Measurements from ENCODE around the gene PDE2A.

Gene PDE2A

GRCh38 chr11:72696866-72697700 is 22.9 kb upstream of the PDE2A start:
- Histone ChIP-seq H3K36me3 (ENCODE audit: control insufficient read depth, insufficient read depth, low read length) (no peaks in the 10 kb centered on the region), H3K27me3 (ENCODE audit: control insufficient read depth, insufficient read depth, low read length) (no peaks in the 10 kb centered on the region), H3K9ac (no peak overlapping the region), H3K4me2 (ENCODE audit: low read length) (no peak overlapping the region), H3K9me3 (ENCODE audit: control insufficient read depth, low read length) (no peaks in the 10 kb centered on the region), H3K79me2 (no peaks in the 10 kb centered on the region), H2AFZ (no peak overlapping the region), H3K27ac (no peak overlapping the region), H3K4me3 (ENCODE audit: low read depth, low read length) (no peak overlapping the region), H3K4me1 (no peaks in the 10 kb centered on the region)
- TF ChIP-seq, protein P1, sequence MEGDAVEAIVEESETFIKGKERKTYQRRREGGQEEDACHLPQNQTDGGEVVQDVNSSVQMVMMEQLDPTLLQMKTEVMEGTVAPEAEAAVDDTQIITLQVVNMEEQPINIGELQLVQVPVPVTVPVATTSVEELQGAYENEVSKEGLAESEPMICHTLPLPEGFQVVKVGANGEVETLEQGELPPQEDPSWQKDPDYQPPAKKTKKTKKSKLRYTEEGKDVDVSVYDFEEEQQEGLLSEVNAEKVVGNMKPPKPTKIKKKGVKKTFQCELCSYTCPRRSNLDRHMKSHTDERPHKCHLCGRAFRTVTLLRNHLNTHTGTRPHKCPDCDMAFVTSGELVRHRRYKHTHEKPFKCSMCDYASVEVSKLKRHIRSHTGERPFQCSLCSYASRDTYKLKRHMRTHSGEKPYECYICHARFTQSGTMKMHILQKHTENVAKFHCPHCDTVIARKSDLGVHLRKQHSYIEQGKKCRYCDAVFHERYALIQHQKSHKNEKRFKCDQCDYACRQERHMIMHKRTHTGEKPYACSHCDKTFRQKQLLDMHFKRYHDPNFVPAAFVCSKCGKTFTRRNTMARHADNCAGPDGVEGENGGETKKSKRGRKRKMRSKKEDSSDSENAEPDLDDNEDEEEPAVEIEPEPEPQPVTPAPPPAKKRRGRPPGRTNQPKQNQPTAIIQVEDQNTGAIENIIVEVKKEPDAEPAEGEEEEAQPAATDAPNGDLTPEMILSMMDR (IDR thresholded peaks at IDR 0.05): no peak

- H3K4me1 ChIP-seq: no peaks in the 10 kb centered on the region
- TF ChIP-seq, protein P1 (IDR thresholded peaks at IDR 0.05): no peak
- no peaks in the 10 kb centered on the region for H3K27me3 ChIP-seq (ENCODE audit: control insufficient read depth, insufficient read depth, low read length)
- no peak overlapping the region for H2AFZ ChIP-seq
- H3K9ac ChIP-seq: no peak overlapping the region
- H3K9me3 ChIP-seq (ENCODE audit: control insufficient read depth, low read length): no peaks in the 10 kb centered on the region
- no peaks in the 10 kb centered on the region for H3K79me2 ChIP-seq
- H3K27ac ChIP-seq: no peak overlapping the region
- H3K36me3 ChIP-seq (ENCODE audit: control insufficient read depth, insufficient read depth, low read length): no peaks in the 10 kb centered on the region
- H3K4me2 ChIP-seq (ENCODE audit: low read length): no peak overlapping the region
- H3K4me3 ChIP-seq (ENCODE audit: low read depth, low read length): no peak overlapping the region
Observed at GRCh38 chr11:72695354-72695753, 21.1 kb upstream of the PDE2A start.

- TF ChIP-seq, protein P1 (IDR thresholded peaks at IDR 0.05): no peak
- H3K4me3 ChIP-seq (ENCODE audit: low read depth, low read length): no peak overlapping the region
- no peaks in the 10 kb centered on the region for H3K36me3 ChIP-seq (ENCODE audit: control insufficient read depth, insufficient read depth, low read length)
- no peaks in the 10 kb centered on the region for H3K79me2 ChIP-seq
- H2AFZ ChIP-seq: no peak overlapping the region
- H3K9ac ChIP-seq: no peak overlapping the region
- H3K9me3 ChIP-seq (ENCODE audit: control insufficient read depth, low read length): no peaks in the 10 kb centered on the region
- no peaks in the 10 kb centered on the region for H3K4me1 ChIP-seq
- no peaks in the 10 kb centered on the region for H3K27me3 ChIP-seq (ENCODE audit: control insufficient read depth, insufficient read depth, low read length)
- no peak overlapping the region for H3K27ac ChIP-seq
- H3K4me2 ChIP-seq (ENCODE audit: low read length): no peak overlapping the region
Observed at GRCh38 chr11:72693271-72693968, 19.2 kb upstream of the PDE2A start.

DNA sequence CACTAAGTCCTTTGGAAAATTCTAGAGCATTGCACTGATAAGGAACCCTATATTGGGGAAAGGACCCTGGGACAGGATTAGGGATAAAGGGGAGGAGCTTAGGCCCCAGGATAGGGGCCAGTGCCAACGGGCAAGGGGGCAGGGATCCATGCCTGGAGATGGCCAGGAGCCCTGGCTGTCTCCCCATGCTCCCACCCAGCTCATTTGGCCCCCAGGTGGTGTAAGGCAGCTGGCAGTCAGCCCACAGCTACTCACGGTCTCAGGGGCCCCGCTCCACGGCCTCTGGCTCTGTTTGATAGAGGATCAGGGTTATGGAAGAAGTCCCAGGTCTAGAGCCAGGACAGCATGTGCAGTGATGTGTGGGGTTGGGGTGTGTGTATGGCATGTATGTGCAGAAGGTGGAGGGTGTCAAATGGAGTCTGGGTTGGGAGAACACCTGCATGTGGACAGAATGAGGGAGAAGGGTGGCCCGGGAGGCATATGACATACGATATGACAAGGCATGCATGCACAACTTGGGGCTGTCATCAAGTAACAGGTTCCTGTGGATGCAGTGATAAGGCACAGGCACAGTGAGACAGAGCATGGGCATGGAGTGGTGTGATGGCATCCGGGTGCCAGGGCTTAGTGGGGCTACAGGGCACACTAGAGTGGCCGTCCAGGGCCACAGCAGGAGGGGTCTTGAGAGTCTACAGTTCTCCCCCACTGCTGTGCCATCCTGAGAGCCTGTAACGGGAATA is 18.4 kb upstream of the PDE2A start:
- no peaks in the 10 kb centered on the region for H3K9me3 ChIP-seq (ENCODE audit: control insufficient read depth, low read length)
- no peaks in the 10 kb centered on the region for H3K4me1 ChIP-seq
- H3K27ac ChIP-seq: no peak overlapping the region
- TF ChIP-seq, protein P1 (IDR thresholded peaks at IDR 0.05): no peak
- no peak overlapping the region for H3K4me2 ChIP-seq (ENCODE audit: low read length)
- H3K9ac ChIP-seq: no peak overlapping the region
- no peaks in the 10 kb centered on the region for H3K79me2 ChIP-seq
- no peaks in the 10 kb centered on the region for H3K36me3 ChIP-seq (ENCODE audit: control insufficient read depth, insufficient read depth, low read length)
- H3K27me3 ChIP-seq (ENCODE audit: control insufficient read depth, insufficient read depth, low read length): no peaks in the 10 kb centered on the region
- no peak overlapping the region for H3K4me3 ChIP-seq (ENCODE audit: low read depth, low read length)
- no peak overlapping the region for H2AFZ ChIP-seq
